Trophoblast cell (in vitro differentiated cells and primary cell): ENCODE results near the gene COQ5.

Experiments used
- DNase-seq, 2 donors: peaks; one replicate each; pipeline ENCODE4 v3.0.0-alpha.2; 2016
- H2AFZ ChIP-seq: 2 replicates; pipeline ENCODE4 v1.6.1; 2013; ENCODE audit warnings: low read length, moderate library complexity, mild to moderate bottlenecking; ENCODE audit not compliant: insufficient read depth, poor library complexity
- H2AK5ac ChIP-seq: 2 replicates; pipeline ENCODE4 v1.6.1; 2013; ENCODE audit warnings: mild to moderate bottlenecking, low read length
- H2BK120ac ChIP-seq: 2 replicates; pipeline ENCODE4 v1.6.1; 2013; ENCODE audit warnings: low read length, mild to moderate bottlenecking, moderate library complexity; ENCODE audit not compliant: insufficient read depth, poor library complexity
- H2BK12ac ChIP-seq: 2 replicates; pipeline ENCODE4 v1.6.1; 2013; ENCODE audit warnings: mild to moderate bottlenecking, low read length, moderate library complexity
- H2BK5ac ChIP-seq: 2 replicates; pipeline ENCODE4 v1.6.1; 2013; ENCODE audit warnings: low read length, low read depth, moderate library complexity, mild to moderate bottlenecking; ENCODE audit not compliant: poor library complexity
- H3K14ac ChIP-seq: 2 replicates; pipeline ENCODE4 v1.6.1; 2013; ENCODE audit warnings: mild to moderate bottlenecking, low read length
- H3K18ac ChIP-seq: 2 replicates; pipeline ENCODE4 v1.6.1; 2013; ENCODE audit warnings: mild to moderate bottlenecking, low read length
- H3K23ac ChIP-seq: 2 replicates; pipeline ENCODE4 v1.6.1; 2013; ENCODE audit warnings: low read length
- H3K27ac ChIP-seq: 2 replicates; pipeline ENCODE4 v1.5.1; 2013; ENCODE audit warnings: low read depth, mild to moderate bottlenecking, inconsistent platforms, low read length, moderate library complexity
- H3K27me3 ChIP-seq: 2 replicates; pipeline ENCODE4 v1.6.1; 2013; ENCODE audit warnings: inconsistent platforms, mild to moderate bottlenecking, low read length, moderate library complexity; ENCODE audit not compliant: insufficient read depth
- H3K36me3 ChIP-seq, 2 experiments: 1 replicate in 1 of 2; 2 replicates in 1 of 2; pipeline ENCODE4 v1.6.1; 2013; ENCODE audit warnings: low read length in 2 of 2, mild to moderate bottlenecking in 2 of 2, moderate library complexity in 1 of 2; ENCODE audit not compliant: insufficient read depth in 2 of 2, control insufficient read depth in 1 of 2
- H3K4ac ChIP-seq: 2 replicates; pipeline ENCODE4 v1.6.1; 2013; ENCODE audit warnings: low read depth, mild to moderate bottlenecking, low read length, moderate library complexity
- H3K4me1 ChIP-seq, 2 experiments: 1 replicate in 1 of 2; 2 replicates in 1 of 2; pipeline ENCODE4 v1.6.1; 2013; ENCODE audit warnings: low read length in 2 of 2, mild to moderate bottlenecking in 2 of 2, moderate library complexity in 1 of 2; ENCODE audit not compliant: insufficient read depth in 2 of 2, control insufficient read depth in 1 of 2
- H3K4me2 ChIP-seq: 2 replicates; pipeline ENCODE4 v1.6.1; 2013; ENCODE audit warnings: inconsistent platforms, mild to moderate bottlenecking, low read length, moderate library complexity
- H3K4me3 ChIP-seq: 2 replicates; pipeline ENCODE4 v1.5.1; 2013; ENCODE audit warnings: mild to moderate bottlenecking, low read depth, low read length, inconsistent platforms
- H3K79me1 ChIP-seq: one replicate; pipeline ENCODE4 v1.6.1; 2013; ENCODE audit warnings: low read length
- H3K79me2 ChIP-seq: 2 replicates; pipeline ENCODE4 v1.6.1; 2013; ENCODE audit warnings: low read length, mild to moderate bottlenecking; ENCODE audit not compliant: control insufficient read depth, insufficient read depth, poor library complexity
- H3K9ac ChIP-seq: 2 replicates; pipeline ENCODE4 v1.6.1; 2013; ENCODE audit warnings: mild to moderate bottlenecking, low read length
- H3K9me3 ChIP-seq: 2 replicates; pipeline ENCODE4 v1.6.1; 2013; ENCODE audit warnings: low read depth, mild to moderate bottlenecking, control low read depth, inconsistent platforms, low read length; ENCODE audit not compliant: insufficient read depth
- H4K12ac ChIP-seq: 2 replicates; pipeline ENCODE4 v1.6.1; 2013; ENCODE audit warnings: low read depth, mild to moderate bottlenecking, low read length, moderate library complexity
- H4K8ac ChIP-seq: 2 replicates; pipeline ENCODE4 v1.6.1; 2013; ENCODE audit warnings: low read depth, mild to moderate bottlenecking, low read length, moderate library complexity
- H4K91ac ChIP-seq: one replicate; pipeline ENCODE4 v1.6.1; 2013; ENCODE audit warnings: low read depth, mild to moderate bottlenecking, low read length, moderate library complexity
- WGBS: extraction: QIAGEN DNeasy Blood & Tissue Kit; methylation state at CpG from one replicate; pipeline ENCODE4 v1.1.7; 2013; ENCODE audit warnings: missing lambda C conversion rate; ENCODE audit not compliant: insufficient read length, insufficient coverage; ENCODE audit errors: extremely low coverage; 5-methylcytosine and 5-hydroxymethylcytosine counted together

COQ5 gene

GRCh38 chr12:120495186-120495730 is 33.7 kb downstream of the COQ5 start:
- peak overlapping the region; percentile 92 for H3K4me2 ChIP-seq
- no peaks in the 10 kb centered on the region for H3K9me3 ChIP-seq
- peak overlapping the region; percentile 86 for H3K9ac ChIP-seq
- H3K4me3 ChIP-seq = peak overlapping the region; percentile 67
- peaks cover 13% of the 10 kb centered on the region for H3K79me2 ChIP-seq
- H3K18ac ChIP-seq = peak overlapping the region; percentile 89
- H3K14ac ChIP-seq = peak overlapping the region; percentile 81
- peak overlapping the region; percentile 73 for H3K4ac ChIP-seq
- peak overlapping the region; percentile 48 for H3K27ac ChIP-seq
- peak overlapping the region; percentile 85 for H2AK5ac ChIP-seq
- H2BK120ac ChIP-seq = peak overlapping the region; percentile 33
- no CpG with 5 or more reads among the region's 17 CpGs for WGBS
- H4K8ac ChIP-seq = peak overlapping the region; percentile 75
- DNase-seq = no peak
- no peak overlapping the region for H3K23ac ChIP-seq
- H2BK12ac ChIP-seq = no peak overlapping the region
- H2BK5ac ChIP-seq = peak overlapping the region; percentile 78
- peaks cover 2 to 6% of the 10 kb centered on the region in 2 experiments for H3K4me1 ChIP-seq
- H4K12ac ChIP-seq = peak overlapping the region; percentile 77
- H2AFZ ChIP-seq = peak overlapping the region; percentile 93
- H4K91ac ChIP-seq = peak overlapping the region; percentile 78
- H3K27me3 ChIP-seq = no peaks in the 10 kb centered on the region
- H3K79me1 ChIP-seq = peaks cover 12% of the 10 kb centered on the region
- peaks cover 8 to 20% of the 10 kb centered on the region in 2 experiments for H3K36me3 ChIP-seq

GRCh38 chr12:120490833-120491512 is 38.0 kb downstream of the COQ5 start:
- H3K79me1 ChIP-seq = peaks cover 5% of the 10 kb centered on the region
- H4K8ac ChIP-seq = no peak overlapping the region
- H3K27me3 ChIP-seq = no peaks in the 10 kb centered on the region
- peaks cover 8% of the 10 kb centered on the region in 2 experiments for H3K36me3 ChIP-seq
- H2AFZ ChIP-seq = no peak overlapping the region
- H3K79me2 ChIP-seq = peaks cover 5% of the 10 kb centered on the region
- no peak overlapping the region for H3K23ac ChIP-seq
- H2BK5ac ChIP-seq = no peak overlapping the region
- H2AK5ac ChIP-seq = no peak overlapping the region
- no peak overlapping the region for H3K18ac ChIP-seq
- H2BK120ac ChIP-seq = no peak overlapping the region
- H3K9ac ChIP-seq = no peak overlapping the region
- no peak overlapping the region for H3K14ac ChIP-seq
- H3K4me1 ChIP-seq = peaks cover 0 to 5% of the 10 kb centered on the region in 2 experiments
- H4K91ac ChIP-seq = no peak overlapping the region
- H3K4me2 ChIP-seq = no peak overlapping the region
- no peaks in the 10 kb centered on the region for H3K9me3 ChIP-seq
- H2BK12ac ChIP-seq = no peak overlapping the region
- no peak overlapping the region for H4K12ac ChIP-seq
- H3K4me3 ChIP-seq = no peak overlapping the region
- H3K27ac ChIP-seq = no peak overlapping the region
- no peak overlapping the region for H3K4ac ChIP-seq
- no CpG with 5 or more reads among the region's 2 CpGs for WGBS
- DNase-seq = no peak

- peaks cover 8% of the 10 kb centered on the region in 2 experiments for H3K36me3 ChIP-seq
- no peak overlapping the region for H4K91ac ChIP-seq
- H2AK5ac ChIP-seq = no peak overlapping the region
- no peak overlapping the region for H2AFZ ChIP-seq
- H3K18ac ChIP-seq = no peak overlapping the region
- no CpG with 5 or more reads among the region's 5 CpGs for WGBS
- H2BK12ac ChIP-seq = no peak overlapping the region
- peaks cover 2% of the 10 kb centered on the region for H3K79me1 ChIP-seq
- H3K27ac ChIP-seq = no peak overlapping the region
- H3K4me2 ChIP-seq = no peak overlapping the region
- no peak overlapping the region for H3K9ac ChIP-seq
- peaks cover 3% of the 10 kb centered on the region for H3K79me2 ChIP-seq
- H3K27me3 ChIP-seq = no peaks in the 10 kb centered on the region
- H3K23ac ChIP-seq = no peak overlapping the region
- no peak for DNase-seq
- H3K9me3 ChIP-seq = no peaks in the 10 kb centered on the region
- H3K14ac ChIP-seq = no peak overlapping the region
- no peak overlapping the region for H3K4ac ChIP-seq
- no peak overlapping the region for H2BK5ac ChIP-seq
- no peak overlapping the region for H4K12ac ChIP-seq
- H4K8ac ChIP-seq = no peak overlapping the region
- H3K4me1 ChIP-seq = peaks cover 0 to 4% of the 10 kb centered on the region in 2 experiments
- no peak overlapping the region for H2BK120ac ChIP-seq
- no peak overlapping the region for H3K4me3 ChIP-seq
Observed at GRCh38 chr12:120490325-120490724, 38.6 kb downstream of the COQ5 start.

GRCh38 chr12:120489018-120489417 is 39.9 kb downstream of the COQ5 start:
- H4K8ac ChIP-seq = no peak overlapping the region
- no peaks in the 10 kb centered on the region for H3K9me3 ChIP-seq
- H3K79me1 ChIP-seq = no peaks in the 10 kb centered on the region
- no peaks in the 10 kb centered on the region for H3K4me1 ChIP-seq
- no peak overlapping the region for H3K4me3 ChIP-seq
- no peak overlapping the region for H4K12ac ChIP-seq
- DNase-seq = no peak
- H3K9ac ChIP-seq = no peak overlapping the region
- H4K91ac ChIP-seq = no peak overlapping the region
- H2BK120ac ChIP-seq = no peak overlapping the region
- peaks cover 8% of the 10 kb centered on the region in 2 experiments for H3K36me3 ChIP-seq
- WGBS = no CpG with 5 or more reads among the region's 4 CpGs
- no peak overlapping the region for H2AK5ac ChIP-seq
- H3K27me3 ChIP-seq = no peaks in the 10 kb centered on the region
- no peak overlapping the region for H2BK12ac ChIP-seq
- no peaks in the 10 kb centered on the region for H3K79me2 ChIP-seq
- no peak overlapping the region for H3K4ac ChIP-seq
- no peak overlapping the region for H3K14ac ChIP-seq
- no peak overlapping the region for H3K4me2 ChIP-seq
- H3K23ac ChIP-seq = no peak overlapping the region
- no peak overlapping the region for H2AFZ ChIP-seq
- no peak overlapping the region for H2BK5ac ChIP-seq
- H3K18ac ChIP-seq = no peak overlapping the region
- H3K27ac ChIP-seq = no peak overlapping the region
